Midbrain (tissue), 1 donor: ENCODE measurements around the gene PSD4.
"Not testable (repeated sequence)": the region's sequence is repeated elsewhere in the genome, so short reads cannot be mapped to it uniquely, and the experiment has no call there.

ENCODE experiments used
- DNase-seq: peaks from one replicate; lab custom pipeline; 2025; lab: John Stamatoyannopoulos, UW

The PSD4 gene

DNA sequence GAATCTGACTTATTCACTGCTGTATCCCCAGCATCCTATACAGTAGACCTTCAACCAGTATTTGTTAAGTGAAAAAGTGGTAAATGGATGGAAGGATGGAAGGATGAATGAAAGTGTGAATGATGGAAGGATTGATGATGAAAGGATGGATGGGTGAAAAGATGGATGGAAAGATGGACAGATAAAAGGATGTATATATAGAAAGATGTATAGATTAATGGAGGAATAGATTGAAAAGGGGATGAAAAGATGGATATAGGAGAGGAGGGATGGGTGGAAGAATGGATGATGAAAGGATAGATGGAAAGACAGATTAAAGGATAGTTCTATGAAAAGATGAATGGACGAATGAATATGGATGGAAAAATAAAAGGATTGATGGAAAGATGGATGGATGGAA, 50.0 kb downstream of the PSD4 start:
- no peak for DNase-seq

GRCh38 chr2:113224647-113225236, 51.0 kb downstream of the PSD4 start:
- no peak for DNase-seq

DNA sequence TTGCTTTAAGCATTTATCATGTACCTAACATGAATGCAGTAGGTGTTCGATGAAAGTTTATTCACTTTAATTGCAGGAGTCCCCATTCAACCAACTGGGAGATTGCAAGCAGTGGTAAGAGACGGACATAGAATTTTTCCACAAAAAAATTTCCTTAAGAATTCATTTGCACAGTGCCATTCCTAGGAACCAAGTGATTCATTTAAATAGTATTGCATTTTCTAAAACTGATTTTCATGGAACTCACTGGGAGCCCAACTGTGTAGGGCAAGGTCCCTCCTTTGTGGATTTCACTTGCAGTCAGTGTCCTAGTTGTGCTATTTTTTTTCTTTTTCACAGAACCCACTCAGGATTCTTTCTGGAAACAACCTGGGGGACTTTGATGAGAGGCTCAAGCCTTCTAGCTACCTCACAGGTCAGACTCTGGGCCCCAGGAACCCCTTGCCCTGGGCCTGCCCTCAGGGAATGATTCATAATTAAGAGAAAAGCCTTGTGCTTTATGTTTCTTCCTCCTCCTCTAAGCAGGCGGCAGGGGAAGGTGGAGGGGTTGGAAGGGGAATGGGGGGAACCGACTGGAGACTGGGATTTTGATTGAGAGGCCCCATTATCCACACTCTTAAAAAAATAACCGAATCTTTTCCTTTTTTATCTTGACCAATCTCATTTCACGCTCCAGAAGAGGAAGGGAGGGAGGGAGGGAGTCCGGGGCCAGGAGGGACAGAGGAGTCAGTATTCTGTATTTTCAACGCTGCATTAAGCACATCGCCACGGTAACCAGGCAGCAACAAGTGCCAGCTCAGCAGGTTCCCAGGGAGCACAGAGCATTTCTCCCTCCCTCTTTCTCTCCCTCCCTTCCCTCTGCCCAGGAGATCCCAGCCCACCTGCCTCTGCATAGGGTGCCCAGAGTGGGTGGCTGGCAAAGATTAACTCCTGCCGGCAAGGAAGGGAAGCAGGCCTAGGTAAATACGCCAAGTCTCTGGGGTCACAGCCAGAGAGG, 51.8 kb downstream of the PSD4 start:
- peak; percentile 28 for DNase-seq

DNA sequence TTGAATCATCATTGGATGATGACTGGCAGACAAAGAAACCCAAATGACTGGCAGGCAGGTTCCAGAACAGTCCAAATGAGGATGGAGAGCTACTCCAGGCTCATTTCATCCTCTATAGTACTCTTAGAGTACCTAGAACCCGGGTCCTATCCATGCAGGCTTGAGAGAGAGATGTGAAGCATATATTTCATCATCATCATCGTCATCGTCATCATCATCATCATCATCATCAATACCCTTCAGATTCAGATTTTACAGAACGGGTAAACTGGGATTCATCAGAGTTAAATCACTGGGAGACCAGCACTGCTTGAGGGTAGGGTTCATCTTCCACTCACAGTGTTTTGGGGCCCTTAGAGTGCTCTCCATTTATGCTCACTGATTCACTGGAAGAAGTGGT, 52.7 kb downstream of the PSD4 start:
- no peak for DNase-seq

- no peak for DNase-seq
These were observed 53.5 kb downstream of the PSD4 start for GRCh38 chr2:113227290-113227689.

DNA sequence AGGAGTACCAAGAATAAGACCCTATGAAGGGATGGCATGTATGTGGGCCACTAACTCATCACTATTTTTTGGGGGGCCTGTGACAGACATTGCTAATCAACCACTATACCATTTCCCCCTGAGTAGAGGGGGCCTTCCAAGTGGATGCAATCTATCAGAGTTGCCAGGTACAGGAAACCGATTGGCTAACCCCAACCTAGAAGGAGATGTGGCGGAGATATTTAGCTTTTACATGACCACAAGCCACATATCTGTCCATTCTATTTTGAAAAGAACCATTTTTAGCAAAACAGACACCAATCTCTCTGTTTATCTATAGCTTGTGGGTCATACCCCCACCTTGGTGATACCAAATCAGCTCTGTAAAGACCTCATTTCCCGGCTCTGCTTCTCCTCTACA, 53.9 kb downstream of the PSD4 start:
- DNase-seq = no peak

DNA sequence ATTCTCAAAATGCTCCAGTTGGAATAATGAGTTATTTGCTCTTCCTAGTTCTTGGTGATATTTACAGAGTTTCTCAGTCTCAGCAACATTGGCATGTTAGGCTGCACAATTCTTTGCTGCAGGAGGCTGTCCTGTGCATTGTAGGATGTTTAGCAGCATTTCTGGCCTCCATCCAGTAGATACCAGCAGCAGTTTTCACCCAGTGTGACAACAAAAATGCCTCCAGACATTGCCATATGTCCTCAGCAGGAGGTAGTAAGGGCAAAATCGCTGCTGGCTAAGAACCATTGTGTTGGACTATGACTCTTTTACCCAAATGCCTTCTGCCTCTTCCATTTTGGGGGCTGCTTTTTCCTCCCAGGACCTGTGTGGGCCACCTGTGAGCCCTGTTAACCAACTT, 54.6 kb downstream of the PSD4 start:
- no peak for DNase-seq

DNA sequence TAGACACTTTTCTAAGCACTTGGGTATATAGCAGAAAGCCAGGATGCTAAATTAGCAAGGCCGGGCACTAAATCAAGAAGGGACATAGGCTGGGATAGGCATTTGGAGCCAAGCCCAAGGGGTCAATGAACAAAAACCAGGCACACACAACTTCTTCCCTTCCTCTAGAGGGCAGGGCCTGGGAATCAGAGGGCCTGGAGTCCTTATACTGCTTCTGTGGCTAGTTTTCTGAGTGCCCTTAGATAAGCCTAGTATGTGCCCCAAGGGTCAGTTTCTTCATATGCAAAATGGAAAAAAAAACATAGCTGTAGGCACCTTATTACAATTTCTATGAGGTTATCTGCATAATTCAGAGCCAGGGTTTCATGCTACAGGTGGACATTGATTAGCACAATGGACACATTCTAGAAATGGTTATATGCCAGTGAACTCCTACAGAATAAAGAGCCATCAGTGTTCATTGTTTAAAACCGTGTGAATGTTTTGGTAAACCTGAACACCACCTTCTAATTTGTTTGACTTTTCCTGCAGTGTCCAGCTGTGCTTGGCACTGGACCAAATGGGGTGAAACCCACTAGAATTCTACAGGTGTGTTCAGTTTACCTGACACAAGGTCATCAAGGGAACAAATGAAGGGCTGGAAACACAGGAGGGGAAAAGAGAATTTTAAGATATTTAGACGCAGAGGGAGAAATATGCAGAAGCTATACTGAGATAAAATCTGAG, 55.4 kb downstream of the PSD4 start:
- no peak for DNase-seq

- DNase-seq = no peak
These were observed 56.0 kb downstream of the PSD4 start for GRCh38 chr2:113229795-113230194.

- no peak for DNase-seq
These were observed 56.8 kb downstream of the PSD4 start for GRCh38 chr2:113230531-113230930.

DNA sequence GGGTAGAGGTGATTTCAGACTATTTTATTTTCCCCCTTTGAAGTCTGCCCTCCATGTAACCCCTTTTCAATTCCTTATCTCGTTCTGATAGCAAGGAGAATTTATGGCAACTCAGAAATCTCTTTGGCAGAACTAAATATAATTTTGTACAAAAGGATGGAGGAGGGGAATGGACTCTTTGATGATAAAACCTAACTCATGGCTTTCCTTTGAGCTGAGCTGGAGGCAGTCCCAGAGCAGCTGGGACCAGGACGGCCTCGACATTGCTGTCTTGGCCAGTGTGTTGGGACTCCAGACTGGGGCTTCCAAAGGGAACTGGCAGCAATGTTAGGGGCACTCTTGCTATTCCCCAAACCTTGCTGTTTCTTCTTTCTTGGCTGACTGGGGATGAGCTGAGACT, 57.3 kb downstream of the PSD4 start:
- DNase-seq = no peak

DNA sequence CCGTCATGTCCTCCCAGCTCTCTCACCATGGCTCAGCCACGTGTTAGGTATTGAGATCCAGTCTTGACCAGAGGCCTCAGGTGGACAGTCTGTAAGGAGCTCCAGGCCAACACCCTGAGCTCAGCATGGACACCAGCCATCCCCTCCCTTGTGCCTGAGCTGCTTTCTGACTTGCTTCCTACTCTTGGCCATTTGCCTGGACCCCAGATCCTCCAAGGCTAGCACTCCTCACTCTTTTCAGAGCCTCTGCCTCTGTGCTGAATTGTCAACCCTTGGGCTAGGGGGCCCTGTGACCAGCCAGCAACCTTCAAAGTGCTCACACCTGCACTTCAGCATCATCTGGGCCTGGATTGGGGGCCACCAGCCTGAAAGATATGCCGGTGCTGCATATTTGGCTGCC, 58.4 kb downstream of the PSD4 start:
- no peak for DNase-seq

DNA sequence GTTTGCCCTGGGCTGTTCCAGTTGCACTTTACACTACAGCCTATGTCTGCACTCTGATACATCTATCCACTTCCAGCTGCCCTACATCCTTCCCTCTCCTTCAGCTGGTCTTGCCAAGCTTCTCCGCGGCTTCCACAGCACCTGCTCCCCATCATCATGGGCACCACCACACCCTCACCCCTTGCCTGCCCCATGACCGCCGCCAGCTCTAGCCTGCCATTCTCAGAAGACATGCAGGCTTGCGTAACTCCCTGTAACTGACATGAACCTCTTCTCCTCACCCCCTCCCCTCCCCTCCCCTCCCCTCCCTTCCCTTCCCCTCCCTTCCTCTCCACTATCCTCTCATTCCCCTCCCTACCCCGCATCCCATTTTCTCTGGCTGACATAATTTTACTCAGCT, 59.0 kb downstream of the PSD4 start:
- no peak for DNase-seq

DNA sequence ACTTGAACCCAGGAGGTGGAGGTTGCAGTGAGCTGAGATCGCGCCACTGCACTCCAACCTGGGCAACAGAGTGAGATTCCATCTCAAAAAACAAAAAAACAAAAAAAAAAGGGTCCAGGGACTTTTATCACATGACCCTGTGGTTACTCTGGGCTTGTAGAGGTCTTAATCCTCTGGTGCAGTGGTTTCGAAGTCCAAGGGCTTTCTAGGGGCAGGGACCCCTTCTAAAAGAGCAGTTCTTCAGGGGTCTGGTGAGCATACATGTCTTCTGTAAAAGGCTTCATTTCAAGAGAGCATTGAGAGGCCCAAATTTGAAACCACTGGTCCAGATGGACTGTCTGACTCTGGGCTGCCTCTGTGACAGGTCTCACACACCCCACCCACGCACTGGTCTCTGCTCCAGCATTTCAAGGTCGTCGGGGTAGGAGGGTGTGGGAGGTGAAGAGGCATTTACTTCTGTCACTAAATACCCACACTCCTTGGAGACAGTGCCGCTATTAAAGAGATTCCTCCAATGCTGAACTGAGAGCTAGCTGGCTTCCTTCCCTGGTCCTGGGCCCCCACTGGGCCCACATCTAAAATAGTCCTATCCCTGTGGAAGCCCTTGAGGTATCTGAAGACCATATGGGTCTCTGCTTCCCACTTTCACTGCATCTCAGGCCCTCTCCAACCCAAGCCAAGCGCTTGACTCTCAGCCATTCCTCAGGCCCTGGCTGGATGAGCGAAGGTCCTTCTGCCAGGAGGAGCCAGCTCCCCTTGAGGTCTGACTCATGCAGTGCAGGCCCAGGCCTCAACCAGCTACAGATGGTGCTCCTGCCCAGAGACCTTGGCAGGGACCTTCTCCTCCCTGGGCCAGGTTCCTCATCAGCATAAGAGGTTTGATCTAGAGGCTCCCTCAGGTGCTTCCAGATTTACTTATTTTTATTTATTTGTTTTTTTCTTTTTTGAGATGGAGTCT, 60.1 kb downstream of the PSD4 start:
- no peak for DNase-seq

DNA sequence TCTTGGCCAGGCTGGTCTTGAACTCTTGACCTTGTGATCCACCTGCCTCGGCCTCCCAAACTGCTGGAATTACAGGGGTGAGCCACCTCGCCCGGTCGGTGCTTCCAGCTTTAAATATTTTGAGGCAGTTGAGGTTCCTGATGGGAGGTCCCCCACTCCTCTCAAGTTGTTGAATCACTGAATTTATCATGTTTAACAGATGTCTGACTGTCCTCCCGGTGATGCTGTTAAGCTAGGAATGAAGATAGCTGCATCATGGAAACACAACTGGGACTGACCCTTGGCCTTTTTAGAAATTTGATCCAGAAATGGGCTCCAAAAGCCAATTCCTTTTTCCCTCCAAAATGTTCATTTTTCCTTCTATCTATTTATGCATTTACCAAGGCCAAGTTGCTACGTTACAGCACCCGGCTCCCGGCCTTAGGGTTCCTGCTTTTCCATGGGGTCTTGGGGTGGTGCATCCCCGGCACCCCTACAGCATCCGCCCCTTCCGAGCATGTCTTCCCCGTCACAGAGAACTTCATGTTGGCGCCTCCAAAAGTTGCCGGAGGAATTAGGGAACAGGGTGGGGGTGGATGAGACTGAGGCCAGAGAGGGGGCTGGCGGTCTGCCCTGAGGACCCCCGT, 61.1 kb downstream of the PSD4 start:
- no peak for DNase-seq

- DNase-seq = not testable (repeated sequence)
These were observed 61.8 kb downstream of the PSD4 start for GRCh38 chr2:113235347-113236226.

- DNase-seq = no peak
These were observed 62.8 kb downstream of the PSD4 start for GRCh38 chr2:113236367-113237159.

- no peak for DNase-seq
These were observed 63.9 kb downstream of the PSD4 start for GRCh38 chr2:113237604-113238160.
